AG08396 (cell line): Measurements from ENCODE around the gene NT5C2.
"Not testable (repeated sequence)": the region's sequence is repeated elsewhere in the genome, so short reads cannot be mapped to it uniquely, and the experiment has no call there.

Source experiments
- DNase-seq: peaks from one replicate; pipeline ENCODE4 v3.0.0; 2012; ENCODE audit warnings: low spot score, mixed read lengths

The NT5C2 gene

DNA sequence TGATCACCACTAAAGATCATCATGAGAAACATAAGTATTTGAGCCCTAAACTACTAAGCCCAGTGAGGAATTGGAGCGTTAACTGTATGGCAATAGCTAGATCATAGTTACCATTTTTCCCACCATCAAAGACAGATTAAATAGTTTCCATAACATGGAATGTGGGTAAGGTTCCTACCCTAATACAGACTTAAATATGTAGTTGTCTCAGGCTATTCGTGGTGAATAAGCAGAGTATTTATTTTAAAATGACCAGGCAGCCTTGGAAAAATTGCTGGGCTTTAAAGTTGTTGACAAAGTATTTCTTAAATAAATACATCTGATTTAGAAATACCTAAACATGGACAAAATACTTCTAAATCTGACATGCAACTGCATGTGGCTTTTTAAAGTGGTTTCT is 106.8 kb downstream of the NT5C2 start:
- DNase-seq = no peak

DNA sequence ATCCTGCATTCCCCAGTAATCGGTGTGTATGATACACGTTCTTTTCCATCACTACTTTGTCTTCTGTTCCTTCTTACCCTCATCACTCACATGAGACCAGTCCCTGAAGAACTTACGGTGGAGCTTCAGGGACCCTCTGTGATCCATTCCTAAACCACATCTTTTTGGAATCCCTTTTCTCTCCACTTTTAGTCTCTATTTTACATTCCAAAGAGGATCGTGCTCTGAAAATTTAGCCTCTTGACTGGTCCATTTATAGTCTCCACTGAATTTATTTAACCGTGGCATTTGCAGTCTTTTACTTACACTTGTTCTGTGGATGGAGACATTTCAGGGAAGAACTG is 109.1 kb downstream of the NT5C2 start:
- no peak for DNase-seq

DNA sequence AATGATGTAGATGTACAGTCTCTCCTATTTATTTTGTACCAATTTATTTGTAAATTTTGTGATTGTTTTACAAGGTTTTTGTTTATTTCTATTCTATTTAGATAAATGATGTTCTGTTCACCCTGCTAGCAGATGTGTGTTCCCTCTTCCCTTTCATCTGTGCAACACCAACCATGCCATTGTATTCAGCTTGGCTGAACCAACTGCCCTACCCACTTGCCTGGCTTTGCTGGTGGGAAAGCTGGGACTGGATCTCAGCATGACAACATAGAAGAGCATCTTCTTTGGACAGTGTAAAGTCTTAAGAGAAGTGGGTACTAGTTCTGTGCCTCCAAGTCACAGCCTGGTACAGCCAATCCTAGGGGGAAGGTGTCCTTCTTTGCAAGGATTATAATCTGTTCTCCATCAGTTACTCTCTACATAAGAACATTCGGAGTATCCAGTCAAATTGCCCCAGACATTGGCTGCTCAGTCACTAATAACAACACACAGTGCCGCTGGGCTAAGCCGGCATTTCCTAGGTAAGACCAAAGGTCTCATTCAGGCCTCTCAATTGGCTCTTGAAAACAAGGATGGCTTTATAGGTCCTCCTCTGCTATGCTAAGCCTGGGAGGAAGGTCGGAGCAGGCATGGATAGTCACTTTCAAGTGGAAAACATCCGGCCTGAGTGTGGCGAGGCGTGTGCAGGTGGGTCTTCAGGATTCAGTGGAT is 109.7 kb downstream of the NT5C2 start:
- DNase-seq = no peak

DNA sequence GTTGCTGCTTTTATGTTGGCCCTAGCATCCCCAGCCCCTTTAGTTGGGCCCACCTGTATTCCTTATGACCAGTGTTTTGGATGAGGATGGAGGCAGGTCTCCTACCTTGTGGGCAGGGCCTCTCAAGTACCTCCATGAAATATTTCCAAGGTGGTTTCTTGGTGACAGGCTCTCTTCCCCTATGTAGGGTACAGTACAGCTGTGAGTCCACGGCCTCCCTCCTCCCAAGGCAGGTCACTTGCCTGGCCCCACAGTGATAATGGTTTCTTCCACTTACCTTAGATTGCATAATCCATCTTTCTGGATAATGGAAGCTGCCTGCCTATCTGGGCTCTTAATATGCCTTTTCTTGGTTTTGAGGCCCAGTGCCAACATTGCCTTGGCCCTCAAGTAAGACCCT is 110.4 kb downstream of the NT5C2 start:
- DNase-seq = no peak

DNA sequence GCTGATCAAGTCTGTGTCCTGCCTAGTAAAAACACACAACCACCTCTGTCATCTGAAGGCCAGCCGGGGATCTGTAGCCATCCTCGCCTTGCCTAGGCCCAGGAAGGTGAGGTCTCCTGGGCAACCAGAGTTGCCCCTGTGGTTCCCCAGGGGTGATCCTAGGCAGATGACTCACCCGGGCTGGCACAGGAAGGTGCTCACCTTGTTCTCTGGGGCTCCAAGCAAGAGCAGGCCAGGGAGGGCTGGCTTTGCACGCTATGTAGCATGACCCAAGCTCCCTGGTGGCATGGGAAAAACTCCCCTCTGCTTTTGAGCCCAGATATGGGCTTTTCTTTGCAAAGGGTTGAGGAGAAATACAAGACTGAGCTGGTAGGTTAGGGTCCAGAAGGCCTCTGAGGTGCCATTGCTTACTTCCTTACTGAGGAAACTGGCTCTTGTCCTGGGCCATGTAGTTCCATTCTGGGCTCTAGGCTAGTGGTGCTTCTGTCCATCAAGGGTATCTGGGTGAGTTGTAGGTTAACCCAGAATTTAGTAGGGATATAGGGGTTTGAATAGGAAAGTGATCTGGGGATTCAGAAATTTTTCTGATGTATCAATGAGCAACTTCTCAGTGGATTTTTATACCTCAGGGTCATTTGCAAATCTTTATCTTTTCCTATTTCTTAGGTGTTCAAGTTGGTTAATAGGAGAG is 112.0 kb downstream of the NT5C2 start:
- DNase-seq = no peak

DNA sequence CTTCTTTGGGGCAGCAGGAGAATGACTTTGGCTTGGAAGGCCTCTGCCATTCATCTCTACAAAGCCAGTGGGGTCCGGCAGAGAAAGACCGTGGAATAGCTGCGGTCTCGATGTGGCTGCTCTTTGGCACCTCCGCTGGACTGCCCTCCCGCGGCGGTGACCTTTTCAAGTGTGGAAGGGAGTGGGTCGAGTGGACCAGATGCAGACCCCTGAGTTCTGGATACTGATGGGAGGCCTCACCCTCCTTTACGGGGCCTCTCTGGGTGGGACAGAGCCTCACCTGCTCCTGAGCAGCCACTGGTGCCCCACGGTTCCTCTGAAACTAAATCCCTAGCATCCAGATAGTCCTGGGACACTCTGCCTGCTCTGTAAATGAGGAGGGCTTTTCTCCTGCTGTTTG is 113.1 kb downstream of the NT5C2 start:
- no peak for DNase-seq

DNA sequence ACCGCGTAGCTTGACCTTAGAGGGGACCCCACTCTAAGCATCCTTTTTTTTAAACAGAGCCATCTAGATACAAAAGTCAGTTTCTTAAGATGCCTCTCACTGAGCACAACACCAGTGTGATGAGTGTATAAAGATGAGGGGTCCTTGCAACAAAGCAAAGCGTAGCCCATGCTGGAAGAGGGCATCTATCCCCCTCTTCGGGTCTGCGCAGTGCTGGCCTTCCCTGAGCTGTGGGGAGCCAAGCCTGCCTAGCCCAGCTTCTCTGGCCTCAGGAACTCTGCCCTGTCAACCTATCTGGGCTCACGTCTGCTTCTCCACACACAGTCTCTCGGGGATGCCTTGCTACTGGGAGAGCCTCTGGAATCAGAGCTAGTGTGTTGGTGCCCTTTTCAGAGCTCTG is 114.0 kb downstream of the NT5C2 start:
- no peak for DNase-seq

DNA sequence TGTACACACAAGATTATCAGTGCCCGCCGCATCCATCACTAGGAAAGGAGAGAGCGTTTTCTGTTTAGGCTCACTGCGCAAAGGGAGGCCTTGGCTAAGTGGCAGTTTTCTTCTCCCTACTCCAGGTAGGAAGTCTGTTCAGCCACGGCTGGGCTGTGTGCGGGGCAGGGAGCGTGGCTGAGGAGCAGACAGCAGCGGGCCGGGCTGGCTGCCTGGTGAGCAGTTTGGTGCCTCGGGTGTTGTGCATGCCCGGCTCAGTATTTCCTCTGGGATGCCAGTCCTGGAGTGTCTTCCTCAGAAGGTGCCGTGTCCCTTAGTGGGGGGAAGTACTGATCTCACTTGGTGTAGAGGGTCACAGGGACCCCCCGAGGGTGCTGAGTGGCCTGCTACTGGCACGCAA is 114.4 kb downstream of the NT5C2 start:
- no peak for DNase-seq

DNA sequence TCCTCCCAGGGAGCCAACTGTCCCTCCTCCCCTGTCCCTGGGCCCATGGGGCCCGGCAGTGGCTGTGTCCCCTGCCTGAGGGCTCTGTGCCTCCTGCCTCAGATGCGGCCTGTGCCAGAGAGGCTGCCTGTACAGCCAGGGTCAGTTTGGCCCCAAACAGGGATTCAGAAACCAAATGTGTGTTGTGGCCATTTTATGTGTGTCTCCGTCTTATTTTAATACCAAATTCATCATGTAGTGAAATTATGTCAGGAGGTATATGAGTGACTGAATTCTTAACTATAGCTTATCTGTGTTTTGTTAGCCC is 114.8 kb downstream of the NT5C2 start:
- no peak for DNase-seq

DNA sequence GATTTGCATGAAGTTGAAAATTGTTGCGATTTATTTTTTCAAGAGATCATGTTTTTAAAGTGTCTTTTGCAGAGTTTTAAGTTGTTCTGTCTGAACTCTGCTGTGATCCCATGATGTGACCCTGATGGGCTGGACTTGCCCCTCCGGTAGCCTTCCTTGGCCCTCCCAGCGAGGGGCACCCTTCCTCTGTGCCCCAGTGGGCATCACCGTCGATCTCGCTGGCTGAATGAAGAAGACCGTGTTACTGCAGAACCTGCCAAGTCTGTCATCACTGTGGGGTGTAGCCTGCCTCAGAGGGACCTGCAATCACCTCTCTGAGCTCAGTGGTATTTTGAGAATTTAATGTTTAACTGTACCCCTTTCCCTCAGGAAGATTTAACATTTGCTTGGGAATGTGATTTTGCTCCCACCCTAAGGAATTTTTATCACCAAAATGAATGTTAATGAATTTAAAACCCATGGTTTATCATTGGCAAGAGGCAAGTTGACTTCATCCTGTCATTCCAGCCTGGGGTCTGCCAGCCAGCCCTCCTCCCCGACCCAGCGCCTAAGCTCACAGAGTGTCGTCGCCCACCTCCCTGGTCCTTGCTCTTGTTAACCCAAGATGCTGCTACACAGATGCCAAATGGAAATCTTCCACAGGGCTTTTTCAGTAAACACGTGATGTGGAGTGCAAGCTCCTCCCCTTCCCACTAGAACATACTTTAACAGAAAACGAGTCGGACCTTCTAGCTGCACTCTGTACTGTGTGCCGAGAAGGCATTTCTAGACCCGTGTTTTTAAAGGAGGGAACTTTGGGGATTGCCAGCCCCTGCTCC is 115.4 kb downstream of the NT5C2 start:
- no peak for DNase-seq

DNA sequence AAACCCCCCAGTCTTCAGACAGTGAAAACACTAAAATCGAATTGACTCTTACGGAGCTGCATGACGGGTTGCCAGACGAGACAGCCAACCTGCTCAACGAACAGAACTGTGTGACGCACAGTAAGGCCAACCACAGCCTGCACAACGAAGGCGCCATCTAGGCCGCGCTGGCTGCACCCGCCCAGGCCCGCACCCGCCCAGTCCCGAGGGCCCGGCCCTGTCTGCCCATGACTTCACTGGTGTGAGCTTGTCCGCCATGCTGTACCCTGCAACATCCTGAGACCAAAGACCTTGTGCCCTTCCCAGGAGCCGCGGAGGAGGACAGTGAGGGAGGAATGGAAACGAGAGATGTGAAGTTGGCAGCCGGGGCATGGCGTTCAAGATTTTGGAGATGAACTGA is 116.1 kb downstream of the NT5C2 start:
- DNase-seq = no peak

DNA sequence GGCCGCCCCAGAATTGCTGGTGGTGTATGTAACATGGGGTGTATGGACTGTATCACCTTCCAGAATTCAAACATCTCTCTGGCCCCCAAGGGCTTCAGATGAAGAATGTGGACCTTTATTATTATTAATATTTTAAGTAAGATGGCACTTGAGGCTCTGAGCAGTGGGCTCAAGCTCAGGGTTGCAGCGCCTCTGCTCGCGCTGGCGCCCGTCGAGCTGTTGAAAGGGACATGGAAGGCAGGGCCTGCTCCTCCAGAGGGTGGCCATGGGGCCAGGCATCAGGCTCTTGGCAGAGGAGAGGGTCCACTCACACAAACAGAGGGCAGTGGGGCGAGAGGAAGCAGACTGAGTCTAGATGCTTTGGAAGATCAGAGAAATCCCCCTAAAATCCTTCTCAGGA is 120.2 kb downstream of the NT5C2 start:
- DNase-seq = no peak

DNA sequence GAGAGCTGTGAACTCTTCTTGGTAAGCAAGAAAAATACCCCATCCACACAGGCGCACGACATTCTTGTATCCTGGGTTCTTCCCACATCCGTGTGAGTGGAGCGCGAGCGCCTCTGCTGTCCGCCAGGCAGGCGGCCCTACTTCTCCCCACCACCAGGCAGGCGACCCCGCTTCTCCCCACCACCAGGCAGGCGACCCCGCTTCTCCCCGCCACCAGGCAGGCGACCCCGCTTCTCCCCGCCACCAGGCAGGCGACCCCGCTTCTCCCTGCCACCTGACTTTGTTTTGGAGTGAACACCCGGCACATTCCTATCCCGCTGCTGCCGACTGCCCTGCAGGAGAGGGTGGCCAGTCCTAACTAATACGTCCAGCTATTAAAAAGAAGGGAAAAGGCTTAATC is 120.8 kb downstream of the NT5C2 start:
- DNase-seq = no peak

DNA sequence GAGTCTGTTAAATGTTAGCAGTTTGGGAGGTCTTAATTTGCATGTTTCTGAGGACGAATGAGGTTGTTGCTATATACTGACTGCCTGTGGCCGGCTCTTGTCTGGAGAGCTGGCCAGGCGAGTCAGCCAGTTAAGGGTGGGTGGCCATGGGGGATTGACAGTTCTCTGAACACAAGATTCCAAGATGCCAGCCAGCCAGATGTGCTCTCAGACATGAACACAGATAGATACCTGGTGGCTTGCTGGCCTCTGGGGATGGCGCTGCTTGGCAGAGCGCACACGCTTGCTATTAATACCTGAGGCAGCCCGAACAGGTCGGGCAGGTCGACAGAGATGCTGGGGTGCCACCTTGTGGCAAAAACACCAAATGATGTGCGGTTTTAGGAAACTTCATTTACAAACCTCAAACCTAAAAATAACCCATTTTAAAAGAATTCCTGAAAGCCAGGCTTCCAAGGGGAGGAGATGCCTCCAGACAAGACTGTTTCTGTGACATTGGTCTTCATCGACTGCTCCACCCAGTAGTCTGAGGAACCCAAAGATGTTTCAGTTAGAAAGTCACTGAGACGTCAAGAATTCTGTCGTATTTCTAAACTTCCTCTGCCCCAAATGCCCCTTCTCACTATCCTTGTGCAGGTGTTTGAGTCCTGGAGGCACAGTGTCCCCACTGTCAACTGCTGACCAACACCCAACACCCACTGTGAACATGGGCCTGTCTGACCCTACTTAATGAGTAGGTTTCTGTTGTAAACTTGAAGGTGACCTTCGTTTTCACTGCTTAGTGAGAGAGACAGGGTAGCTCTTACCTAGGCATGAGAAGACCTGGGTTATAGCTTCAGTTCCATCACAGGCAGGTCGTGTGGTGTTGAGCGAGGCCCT is 123.4 kb downstream of the NT5C2 start:
- DNase-seq = no peak

DNA sequence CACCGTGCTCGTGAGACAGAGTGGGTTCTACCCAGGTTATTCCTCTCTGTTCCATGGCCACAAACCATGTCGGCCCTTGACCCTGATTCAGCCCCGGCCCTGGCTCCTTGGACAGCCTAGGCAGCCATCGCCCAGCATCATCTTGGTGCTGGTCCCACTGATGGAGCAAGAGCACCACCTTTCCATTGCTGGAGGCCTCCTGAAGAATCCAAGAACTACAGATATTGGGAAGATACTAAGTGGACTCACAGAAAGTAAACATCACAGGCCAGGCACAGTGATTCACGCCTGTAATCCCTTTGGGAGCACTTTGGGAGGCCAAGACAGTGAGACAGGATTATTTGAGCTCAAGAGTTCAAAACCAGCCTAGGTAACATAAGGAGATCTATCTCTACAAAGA is 125.1 kb downstream of the NT5C2 start:
- no peak for DNase-seq

DNA sequence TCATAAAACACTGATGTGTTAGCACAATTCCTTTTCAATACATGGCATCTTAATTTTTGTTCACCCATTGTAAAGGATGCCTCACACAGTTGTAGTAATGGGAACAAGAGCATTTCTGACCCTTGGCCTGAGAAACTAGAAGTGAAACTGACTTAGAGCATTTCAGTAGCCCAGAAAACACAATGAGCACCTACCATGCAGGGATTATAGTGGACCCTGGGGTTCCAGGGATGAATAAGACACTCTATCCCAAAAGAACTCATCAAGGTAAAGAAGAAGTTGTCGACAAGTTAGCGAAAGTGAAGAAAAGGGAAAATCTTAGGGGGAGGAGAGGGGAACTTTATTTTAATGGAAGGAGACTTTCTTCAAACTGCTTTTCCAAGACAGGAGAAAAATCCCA is 125.6 kb downstream of the NT5C2 start:
- DNase-seq = no peak

DNA sequence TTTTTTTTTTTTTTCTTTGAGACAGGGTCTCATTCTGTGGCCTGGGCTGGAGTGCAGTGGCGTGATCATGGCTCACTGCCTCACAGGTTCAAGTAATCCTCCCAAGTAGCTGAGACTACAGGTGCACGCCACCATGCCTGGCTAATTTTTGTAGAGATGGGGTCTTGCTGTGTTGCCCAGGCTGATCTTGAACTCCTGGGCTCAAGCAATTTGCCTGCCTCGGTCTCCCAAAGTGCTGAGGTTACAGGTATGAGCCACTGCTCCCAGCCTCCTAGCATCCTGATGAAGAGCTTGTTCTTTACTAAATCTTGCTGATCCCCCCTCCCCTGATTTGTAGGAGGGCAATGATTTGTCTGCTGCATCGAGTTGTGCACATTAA is 126.0 kb downstream of the NT5C2 start:
- not testable (repeated sequence) for DNase-seq

DNA sequence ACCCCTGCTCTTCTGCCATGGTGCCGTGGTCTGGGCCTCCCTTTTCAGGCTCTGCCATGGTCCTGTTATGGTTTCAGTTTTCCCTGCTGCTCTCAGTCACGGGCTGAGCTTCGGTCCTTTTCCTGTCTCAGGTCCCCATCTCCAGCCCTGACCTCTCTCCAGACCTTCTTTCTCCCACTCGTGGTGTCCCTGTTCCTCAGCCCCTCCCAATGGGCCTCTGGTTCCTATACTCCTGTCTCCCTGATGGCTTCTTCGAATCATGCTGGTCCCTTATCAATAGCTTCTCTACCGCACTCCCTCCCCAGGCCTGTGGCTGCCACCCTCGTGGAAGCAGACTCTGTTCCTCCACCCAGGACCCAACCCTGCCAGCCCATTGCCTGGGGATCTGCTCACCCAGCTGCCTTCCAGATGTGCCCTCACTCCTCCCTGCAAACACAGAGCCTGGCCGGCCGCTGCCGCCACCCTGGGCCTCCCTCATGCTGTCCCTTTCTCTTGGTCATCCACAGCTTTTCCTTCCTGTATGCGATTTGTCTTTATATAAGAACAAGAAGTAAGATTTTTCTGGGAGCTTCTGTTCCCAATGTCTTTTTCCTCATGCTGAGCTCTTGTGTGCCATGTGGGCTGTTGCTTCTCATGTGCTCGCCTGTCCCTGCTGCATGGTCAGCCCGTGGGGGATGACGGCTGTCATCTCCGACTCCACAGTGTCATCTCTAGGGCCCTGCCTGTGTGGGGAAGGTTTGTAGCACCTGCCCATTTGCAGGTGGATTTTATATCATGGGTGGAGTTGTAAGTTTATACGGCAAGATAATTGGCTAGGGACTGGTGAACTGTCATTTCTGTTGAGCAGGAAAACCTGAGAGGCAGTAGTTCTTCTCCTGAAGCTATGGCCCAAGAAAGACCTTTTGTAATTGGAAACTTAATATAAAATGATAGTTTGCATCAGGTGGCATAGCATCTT is 126.7 kb downstream of the NT5C2 start:
- no peak for DNase-seq

DNA sequence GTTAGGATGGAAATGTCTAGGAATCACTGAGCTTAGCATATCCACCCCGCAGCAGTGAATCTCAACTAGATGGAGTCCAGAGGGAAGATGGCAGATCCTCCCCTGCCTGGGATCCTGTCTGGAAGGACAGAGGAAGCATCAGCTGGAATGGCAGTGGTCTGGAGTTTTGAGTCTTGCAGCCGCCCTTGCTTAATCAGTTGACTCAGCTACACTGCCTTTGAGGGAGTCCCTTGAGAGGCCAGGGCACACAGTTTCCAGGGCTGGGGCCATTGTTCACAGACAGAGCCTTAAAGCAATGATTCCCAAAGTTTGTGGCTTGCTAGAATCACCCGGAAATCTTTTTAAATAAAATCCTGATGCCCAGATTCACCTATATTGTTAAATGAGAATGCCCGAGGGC is 128.1 kb downstream of the NT5C2 start:
- no peak for DNase-seq

DNA sequence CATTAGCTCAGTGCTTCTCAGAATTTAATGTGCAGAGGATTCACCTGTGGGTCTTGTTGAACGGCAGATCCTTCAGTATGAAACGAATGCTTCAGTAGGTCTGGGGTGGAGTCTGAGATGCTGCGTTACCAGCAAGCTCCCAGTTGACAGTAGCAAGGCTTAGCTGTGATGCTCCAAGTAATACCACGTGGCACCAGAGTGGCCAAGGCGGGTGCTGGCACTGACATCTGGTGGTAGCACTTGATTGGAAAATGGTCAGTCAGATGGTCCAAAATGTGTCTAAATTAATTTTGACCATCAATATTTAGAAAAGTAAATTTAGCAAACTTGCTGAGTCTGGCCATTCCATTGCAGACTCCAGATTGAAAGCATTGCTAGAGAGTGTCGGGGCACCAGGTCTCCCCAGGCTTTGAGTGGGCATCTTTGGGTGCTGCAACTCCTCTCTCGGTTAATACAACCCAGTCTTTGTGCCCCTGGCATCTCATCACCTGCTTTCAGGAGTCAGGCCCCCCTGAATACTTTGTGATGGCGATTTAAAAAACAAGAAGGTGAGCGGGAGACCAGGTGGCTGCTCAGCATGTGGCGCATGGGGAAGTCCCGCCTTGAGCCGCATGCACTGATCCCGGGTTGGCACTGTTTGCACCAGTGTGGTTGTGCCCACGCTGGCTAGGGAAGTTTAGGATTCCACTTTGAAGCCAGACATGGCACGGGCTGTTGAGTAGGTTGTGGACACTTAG is 130.1 kb downstream of the NT5C2 start:
- DNase-seq = no peak

DNA sequence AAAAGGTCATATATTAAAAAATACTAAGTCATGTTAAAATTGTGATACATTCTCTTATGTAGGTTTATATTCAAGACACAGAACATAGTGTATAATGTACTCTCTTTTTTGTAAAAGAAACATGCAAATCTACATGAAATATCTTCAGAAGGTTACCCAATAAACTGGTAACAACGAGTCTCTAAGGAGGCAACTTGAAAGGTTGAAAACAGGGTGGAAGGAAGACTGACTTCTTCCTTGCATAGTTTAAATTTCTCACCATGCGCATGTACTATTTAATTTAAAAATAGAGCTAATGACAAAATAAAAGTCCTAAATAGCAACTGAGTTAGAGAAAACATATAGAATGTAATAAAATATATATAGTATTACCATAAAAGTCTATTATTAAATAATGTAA is 132.5 kb downstream of the NT5C2 start:
- no peak for DNase-seq
